HepG2 (cell line): ENCODE data around the gene USP34. TPM values are rescaled to one million over a fixed set of nuclear protein-coding genes. Genes with fewer than 3 reads are reported as not detected.

ENCODE experiments used
- FOXK2 ChIP-seq: fragments of 450-650 bp; IDR thresholded peaks from 2 replicates; pipeline ENCODE4 v1.6.1; 2016
- GATA4 ChIP-seq: sonication (generic); IDR thresholded peaks from 2 replicates; pipeline ENCODE4 v1.6.1; 2016; ENCODE audit warnings: antibody characterized with exemption, low read depth, borderline replicate concordance
- HNF4G ChIP-seq, 2 experiments: sonication (generic) in 1 of 2; formaldehyde crosslinking in 1 of 2; IDR thresholded peaks; 2 replicates each; pipeline versions ENCODE4 v1.4.0 to v1.6.1; 2011 to 2020; ENCODE audit warnings: borderline replicate concordance in 2 of 2, low read depth in 2 of 2, mild to moderate bottlenecking in 2 of 2, low read length in 1 of 2, missing genetic modification reagents in 1 of 2, moderate library complexity in 1 of 2
- IRF9 ChIP-seq: sonication (generic); formaldehyde crosslinking; IDR thresholded peaks from 2 replicates; pipeline ENCODE4 v1.8.0; 2022; ENCODE audit warnings: missing genetic modification reagents, mild to moderate bottlenecking, borderline replicate concordance
- JDP2 ChIP-seq: sonication (generic); formaldehyde crosslinking; IDR thresholded peaks from 2 replicates; pipeline ENCODE4 v1.8.1; 2022; ENCODE audit warnings: missing genetic modification reagents, borderline replicate concordance
- MTA3 ChIP-seq: sonication (generic); formaldehyde crosslinking; IDR thresholded peaks from 2 replicates; pipeline ENCODE4 v1.4.0; 2020; ENCODE audit warnings: missing genetic modification reagents
- NBN ChIP-seq: fragments of 450-650 bp; conservative IDR thresholded peaks from 2 replicates; pipeline ENCODE4 v1.6.1; 2017
- NFYB ChIP-seq: sonication (generic); formaldehyde crosslinking; IDR thresholded peaks from 2 replicates; pipeline ENCODE4 v1.4.0; 2020; ENCODE audit warnings: missing genetic modification reagents
- NR3C1 ChIP-seq: sonication (generic); formaldehyde crosslinking; IDR thresholded peaks from 2 replicates; pipeline ENCODE4 v1.4.0; 2020; ENCODE audit warnings: missing genetic modification reagents
- SMARCC2 ChIP-seq: fragments of 450-650 bp; IDR thresholded peaks from 2 replicates; pipeline ENCODE4 v1.6.1; 2017; ENCODE audit warnings: antibody characterized with exemption, mild to moderate bottlenecking
- TBL1XR1 ChIP-seq: fragments of 150-350 bp; IDR thresholded peaks from 2 replicates; pipeline ENCODE4 v1.6.1; 2014; ENCODE audit warnings: borderline replicate concordance, low read length; ENCODE audit not compliant: partially characterized antibody
- TBX2 ChIP-seq: sonication (generic); formaldehyde crosslinking; IDR thresholded peaks from 2 replicates; pipeline ENCODE4 v1.5.0; 2020; ENCODE audit warnings: missing genetic modification reagents, mild to moderate bottlenecking, borderline replicate concordance
- TSC22D2 ChIP-seq: sonication (generic); formaldehyde crosslinking; IDR thresholded peaks from 2 replicates; pipeline ENCODE4 v1.5.1; 2020; ENCODE audit warnings: missing genetic modification reagents, mild to moderate bottlenecking, borderline replicate concordance
- ZNF224 ChIP-seq: sonication (generic); formaldehyde crosslinking; IDR thresholded peaks from 2 replicates; pipeline ENCODE4 v1.5.0; 2020; ENCODE audit warnings: mild to moderate bottlenecking, missing genetic modification reagents
- ZNF510 ChIP-seq: sonication (generic); formaldehyde crosslinking; IDR thresholded peaks from 2 replicates; pipeline ENCODE4 v1.4.0; 2020; ENCODE audit warnings: low read depth, mild to moderate bottlenecking, missing genetic modification reagents
- ZNF841 ChIP-seq: sonication (generic); formaldehyde crosslinking; IDR thresholded peaks from 2 replicates; pipeline ENCODE4 v1.8.1; 2023; ENCODE audit warnings: missing genetic modification reagents, borderline replicate concordance
- ZSCAN22 ChIP-seq: sonication (generic); formaldehyde crosslinking; IDR thresholded peaks from 2 replicates; pipeline ENCODE4 v1.4.0; 2020; ENCODE audit warnings: mild to moderate bottlenecking, missing genetic modification reagents
- polyA plus RNA-seq, 8 experiments: library from polyadenylated mRNA; depleted of rRNA in 3 of 8; stranded (reverse) in 7 of 8; unstranded in 1 of 8; fragments of >200 nt; fragmentation: Illumina TruSeq in 4 of 8; extraction: Trizol in 4 of 8; gene quantifications; 2 replicates each; pipeline versions ENCODE4 v1.2.1 to v1.2.3, GENCODE V29; 2011 to 2016; ENCODE audit warnings: low read depth in 4 of 8, missing spikeins in 1 of 8, mixed read lengths in 1 of 8; ENCODE audit not compliant: insufficient read depth in 1 of 8
- total RNA-seq, 5 experiments: library from RNA; depleted of rRNA; stranded (reverse); fragments of >200 nt; fragmentation: Illumina TruSeq; extraction: Trizol; gene quantifications; 2 replicates each; pipeline ENCODE4 v1.2.3, GENCODE V29; 2016; ENCODE audit warnings: low read depth in 1 of 5
- TF ChIP-seq, protein P1 (sequence below): sonication (generic); formaldehyde crosslinking; IDR thresholded peaks from 2 replicates; pipeline ENCODE4 v1.8.0; 2022; ENCODE audit warnings: mild to moderate bottlenecking, missing genetic modification reagents, borderline replicate concordance
- TF ChIP-seq, protein P2 (sequence below): sonication (generic); formaldehyde crosslinking; IDR thresholded peaks from 2 replicates; pipeline ENCODE4 v1.5.0; 2020; ENCODE audit warnings: missing genetic modification reagents, mild to moderate bottlenecking, borderline replicate concordance
- TF ChIP-seq, protein P3 (sequence below): sonication (generic); formaldehyde crosslinking; IDR thresholded peaks from 2 replicates; pipeline ENCODE4 v1.4.0; 2020; ENCODE audit warnings: mild to moderate bottlenecking, low read depth, missing genetic modification reagents
- TF ChIP-seq, protein P4 (sequence below): sonication (generic); formaldehyde crosslinking; IDR thresholded peaks from 2 replicates; pipeline ENCODE4 v1.4.0; 2020; ENCODE audit warnings: mild to moderate bottlenecking, missing genetic modification reagents, borderline replicate concordance

USP34 gene
- total and polyA plus RNA-seq, 2 of the 13 experiments (the other 11 are each of a cell fraction or from before 2014, with no cell fraction given): 99.2 to 100 TPM

DNA sequence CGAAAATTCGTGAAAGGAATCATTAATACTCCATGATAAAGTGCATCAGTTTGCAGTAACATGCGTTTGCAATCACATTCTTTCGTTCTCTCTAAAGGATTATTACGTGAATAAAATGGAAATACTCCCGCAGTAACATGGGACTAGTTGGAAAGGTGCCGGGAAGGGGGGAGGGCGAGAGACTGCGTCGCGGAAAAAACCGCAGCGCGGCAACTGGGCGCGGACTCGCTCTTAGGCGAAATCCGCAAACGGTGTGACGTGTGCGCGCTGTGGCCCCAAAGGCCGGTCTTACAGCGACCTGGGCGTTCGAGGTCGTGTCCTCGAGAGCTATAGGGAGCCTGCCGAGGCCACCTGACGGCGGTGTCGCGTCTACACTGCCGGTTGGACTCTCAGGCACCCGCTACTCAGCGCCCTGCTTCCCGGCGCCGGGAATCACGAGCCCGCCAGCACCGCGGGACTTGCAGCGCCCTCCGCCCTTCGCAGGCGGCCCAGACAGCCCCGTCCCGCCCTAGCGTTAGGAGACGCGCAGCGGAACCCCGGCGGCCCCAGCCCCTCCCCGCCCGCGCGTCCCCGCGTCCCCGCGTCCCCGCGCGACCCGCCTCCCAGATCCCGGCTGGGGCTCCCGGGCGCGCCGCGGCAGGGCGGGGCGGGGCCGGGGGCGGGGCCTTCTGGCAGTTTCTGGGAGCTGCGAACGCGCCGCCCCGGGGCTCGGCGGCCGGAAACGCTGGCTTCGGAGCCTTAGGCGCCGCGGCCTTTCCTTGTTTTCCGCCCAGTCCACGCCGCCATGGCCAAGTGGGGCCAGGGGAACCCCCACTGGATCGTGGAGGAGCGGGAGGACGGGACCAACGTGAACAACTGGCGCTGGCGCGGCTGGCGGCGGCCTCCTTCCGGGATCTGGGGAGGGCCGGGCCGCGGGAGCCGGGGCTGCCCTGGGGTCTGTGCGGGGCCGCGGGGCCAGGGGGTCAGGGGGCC, 293.8 kb downstream of the USP34 start (continued):
- TF ChIP-seq, protein P1, sequence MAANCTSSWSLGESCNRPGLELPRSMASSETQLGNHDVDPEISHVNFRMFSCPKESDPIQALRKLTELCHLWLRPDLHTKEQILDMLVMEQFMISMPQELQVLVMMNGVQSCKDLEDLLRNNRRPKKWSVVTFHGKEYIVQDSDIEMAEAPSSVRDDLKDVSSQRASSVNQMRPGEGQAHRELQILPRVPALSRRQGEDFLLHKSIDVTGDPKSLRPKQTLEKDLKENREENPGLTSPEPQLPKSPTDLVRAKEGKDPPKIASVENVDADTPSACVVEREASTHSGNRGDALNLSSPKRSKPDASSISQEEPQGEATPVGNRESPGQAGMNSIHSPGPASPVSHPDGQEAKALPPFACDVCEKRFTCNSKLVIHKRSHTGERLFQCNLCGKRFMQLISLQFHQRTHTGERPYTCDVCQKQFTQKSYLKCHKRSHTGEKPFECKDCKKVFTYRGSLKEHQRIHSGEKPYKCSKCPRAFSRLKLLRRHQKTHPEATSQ (CRISPR knock-in tag): peak; percentile 56
- TF ChIP-seq TBX2 (CRISPR knock-in tag) (peak; percentile 74), TSC22D2 (CRISPR knock-in tag) (peak; percentile 85), JDP2 (no peak; the same call in 1 of the 2 replicates), HNF4G (IDR thresholded peaks at IDR 0.05; ENCODE audit: borderline replicate concordance, low read depth, low read length) (peak; percentile 8; the same call in 1 of the 2 replicates), HNF4G (CRISPR knock-in tag; IDR thresholded peaks at IDR 0.05; ENCODE audit: borderline replicate concordance, low read depth) (no peak), NR3C1 (CRISPR knock-in tag) (no peak), FOXK2 (no peak), ZNF510 (CRISPR knock-in tag) (0 out of 2 replicates have a peak, but pooled peaks have one; percentile 73), NBN (no peak), SMARCC2 (no peak), NFYB (CRISPR knock-in tag) (no peak; the same call in none of the 2 replicates), MTA3 (no peak), TBL1XR1 (peak; percentile 29), ZSCAN22 (CRISPR knock-in tag) (no peak), ZNF841 (CRISPR knock-in tag) (no peak; the same call in 1 of the 2 replicates), GATA4 (peak; percentile 30; the same call in 1 of the 2 replicates), ZNF224 (CRISPR knock-in tag) (peak; percentile 90), IRF9 (CRISPR knock-in tag) (peak; percentile 94)
- TF ChIP-seq, protein P2, sequence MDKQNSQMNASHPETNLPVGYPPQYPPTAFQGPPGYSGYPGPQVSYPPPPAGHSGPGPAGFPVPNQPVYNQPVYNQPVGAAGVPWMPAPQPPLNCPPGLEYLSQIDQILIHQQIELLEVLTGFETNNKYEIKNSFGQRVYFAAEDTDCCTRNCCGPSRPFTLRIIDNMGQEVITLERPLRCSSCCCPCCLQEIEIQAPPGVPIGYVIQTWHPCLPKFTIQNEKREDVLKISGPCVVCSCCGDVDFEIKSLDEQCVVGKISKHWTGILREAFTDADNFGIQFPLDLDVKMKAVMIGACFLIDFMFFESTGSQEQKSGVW (CRISPR knock-in tag): peak; percentile 56; the same call in 1 of the 2 replicates
- TF ChIP-seq, protein P3, sequence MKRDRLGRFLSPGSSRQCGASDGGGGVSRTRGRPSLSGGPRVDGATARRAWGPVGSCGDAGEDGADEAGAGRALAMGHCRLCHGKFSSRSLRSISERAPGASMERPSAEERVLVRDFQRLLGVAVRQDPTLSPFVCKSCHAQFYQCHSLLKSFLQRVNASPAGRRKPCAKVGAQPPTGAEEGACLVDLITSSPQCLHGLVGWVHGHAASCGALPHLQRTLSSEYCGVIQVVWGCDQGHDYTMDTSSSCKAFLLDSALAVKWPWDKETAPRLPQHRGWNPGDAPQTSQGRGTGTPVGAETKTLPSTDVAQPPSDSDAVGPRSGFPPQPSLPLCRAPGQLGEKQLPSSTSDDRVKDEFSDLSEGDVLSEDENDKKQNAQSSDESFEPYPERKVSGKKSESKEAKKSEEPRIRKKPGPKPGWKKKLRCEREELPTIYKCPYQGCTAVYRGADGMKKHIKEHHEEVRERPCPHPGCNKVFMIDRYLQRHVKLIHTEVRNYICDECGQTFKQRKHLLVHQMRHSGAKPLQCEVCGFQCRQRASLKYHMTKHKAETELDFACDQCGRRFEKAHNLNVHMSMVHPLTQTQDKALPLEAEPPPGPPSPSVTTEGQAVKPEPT: no peak
- TF ChIP-seq, protein P4, sequence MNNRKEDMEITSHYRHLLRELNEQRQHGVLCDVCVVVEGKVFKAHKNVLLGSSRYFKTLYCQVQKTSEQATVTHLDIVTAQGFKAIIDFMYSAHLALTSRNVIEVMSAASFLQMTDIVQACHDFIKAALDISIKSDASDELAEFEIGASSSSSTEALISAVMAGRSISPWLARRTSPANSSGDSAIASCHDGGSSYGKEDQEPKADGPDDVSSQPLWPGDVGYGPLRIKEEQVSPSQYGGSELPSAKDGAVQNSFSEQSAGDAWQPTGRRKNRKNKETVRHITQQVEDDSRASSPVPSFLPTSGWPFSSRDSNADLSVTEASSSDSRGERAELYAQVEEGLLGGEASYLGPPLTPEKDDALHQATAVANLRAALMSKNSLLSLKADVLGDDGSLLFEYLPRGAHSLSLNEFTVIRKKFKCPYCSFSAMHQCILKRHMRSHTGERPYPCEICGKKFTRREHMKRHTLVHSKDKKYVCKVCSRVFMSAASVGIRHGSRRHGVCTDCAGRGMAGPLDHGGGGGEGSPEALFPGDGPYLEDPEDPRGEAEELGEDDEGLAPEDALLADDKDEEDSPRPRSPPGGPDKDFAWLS (CRISPR knock-in tag): no peak
